Activated naive CD8-positive, alpha-beta T cell treated with anti-CD3 and anti-CD28 coated beads, Interleukin-2, amount 50 U/mL, for 16 hours (primary cell): ENCODE results near the gene CCDC88C.
"Not testable (repeated sequence)": the region's sequence is repeated elsewhere in the genome, so short reads cannot be mapped to it uniquely, and the experiment has no call there.

Experiments used
- DNase-seq: peaks from one replicate; pipeline ENCODE4 v3.0.0-alpha.2; 2020; ENCODE audit warnings: low read depth, low spot score

The CCDC88C gene

GRCh38 chr14:91418387-91419043, 895 bp upstream of the CCDC88C start:
- peak; percentile 67 for DNase-seq

GRCh38 chr14:91417983-91418386, 365 bp upstream of the CCDC88C start:
- no peak for DNase-seq

DNA sequence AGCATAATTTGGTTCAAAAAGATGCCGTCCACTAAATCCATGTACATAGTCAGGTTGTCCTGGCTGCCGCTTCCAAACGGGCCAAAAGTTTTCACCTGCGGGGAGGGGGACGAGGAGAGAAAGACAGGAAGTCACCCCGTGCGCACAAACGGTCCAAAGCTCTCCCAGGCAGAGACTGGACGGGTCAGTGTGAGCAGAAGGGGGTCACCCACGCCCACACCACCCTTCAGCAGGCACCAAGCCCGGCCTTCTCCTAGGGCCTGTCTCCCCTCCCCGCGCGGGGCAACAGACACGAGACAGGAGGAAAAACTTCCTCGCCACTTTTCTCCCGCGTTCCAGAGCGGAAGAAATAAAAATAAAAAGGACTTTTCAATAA, 888 bp downstream of the CCDC88C start:
- DNase-seq: no peak

DNA sequence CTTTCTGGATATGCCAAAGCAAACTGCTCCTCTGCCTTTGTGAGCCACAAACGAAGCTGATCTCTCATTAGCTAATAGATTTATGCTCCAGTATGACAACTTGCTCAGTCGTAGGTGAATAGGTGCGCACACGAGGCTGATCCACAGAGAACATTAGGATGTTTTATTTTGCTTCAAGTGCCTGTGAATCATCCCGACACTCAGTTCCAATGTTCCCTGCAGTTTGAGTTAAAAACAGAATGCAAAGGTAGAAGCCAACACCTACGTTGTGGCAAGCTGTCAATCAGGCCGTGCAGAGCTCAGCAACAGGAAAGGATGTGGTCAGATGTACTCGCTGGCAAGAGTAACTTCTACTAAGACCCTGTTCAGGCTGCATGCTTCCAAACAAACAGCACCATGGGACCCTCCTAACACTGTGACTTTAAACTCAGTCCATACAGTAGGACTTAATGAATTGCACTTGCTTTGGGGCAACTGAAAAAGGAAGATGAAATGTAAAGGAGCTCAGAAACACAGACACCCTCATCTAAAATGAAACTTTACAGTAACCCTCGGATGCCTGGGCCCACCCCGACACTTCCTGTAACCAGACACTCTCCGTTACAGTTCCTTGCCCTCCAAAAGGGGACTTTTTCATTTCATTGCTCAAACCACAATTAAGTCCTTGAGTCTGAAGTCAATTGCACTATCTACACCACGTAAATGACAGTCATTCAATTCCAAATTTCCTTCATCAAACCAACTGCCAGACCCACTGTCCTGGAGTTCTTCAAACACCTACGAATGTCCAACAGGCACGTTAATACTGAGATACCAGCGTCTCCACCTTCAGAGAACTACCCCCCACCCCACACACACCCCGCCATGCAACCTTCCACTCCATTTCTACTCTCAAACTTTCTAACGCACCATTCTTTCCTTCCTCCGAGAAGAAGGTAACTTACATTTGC, 1.6 kb downstream of the CCDC88C start:
- no peak for DNase-seq

DNA sequence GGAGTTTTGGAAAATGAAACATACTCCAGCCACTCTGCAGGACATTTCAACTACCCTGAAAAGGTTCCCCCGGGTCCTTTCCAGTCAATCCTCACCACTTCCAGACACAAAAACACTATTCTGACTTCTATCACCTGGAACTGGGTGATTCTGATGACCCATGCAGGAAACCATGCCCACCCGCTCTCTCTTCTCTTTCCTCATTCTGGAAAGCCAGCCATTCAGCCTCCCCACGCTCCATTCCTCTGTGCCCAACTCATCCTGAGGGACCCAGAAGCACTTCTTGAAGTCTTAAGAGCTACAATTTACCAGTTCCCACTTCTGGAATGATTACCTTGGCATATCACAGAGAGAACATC, 3.2 kb downstream of the CCDC88C start:
- no peak for DNase-seq

- no peak for DNase-seq
These were observed 3.8 kb downstream of the CCDC88C start for GRCh38 chr14:91413547-91414474.

- no peak for DNase-seq
These were observed 4.7 kb downstream of the CCDC88C start for GRCh38 chr14:91412939-91413338.

DNA sequence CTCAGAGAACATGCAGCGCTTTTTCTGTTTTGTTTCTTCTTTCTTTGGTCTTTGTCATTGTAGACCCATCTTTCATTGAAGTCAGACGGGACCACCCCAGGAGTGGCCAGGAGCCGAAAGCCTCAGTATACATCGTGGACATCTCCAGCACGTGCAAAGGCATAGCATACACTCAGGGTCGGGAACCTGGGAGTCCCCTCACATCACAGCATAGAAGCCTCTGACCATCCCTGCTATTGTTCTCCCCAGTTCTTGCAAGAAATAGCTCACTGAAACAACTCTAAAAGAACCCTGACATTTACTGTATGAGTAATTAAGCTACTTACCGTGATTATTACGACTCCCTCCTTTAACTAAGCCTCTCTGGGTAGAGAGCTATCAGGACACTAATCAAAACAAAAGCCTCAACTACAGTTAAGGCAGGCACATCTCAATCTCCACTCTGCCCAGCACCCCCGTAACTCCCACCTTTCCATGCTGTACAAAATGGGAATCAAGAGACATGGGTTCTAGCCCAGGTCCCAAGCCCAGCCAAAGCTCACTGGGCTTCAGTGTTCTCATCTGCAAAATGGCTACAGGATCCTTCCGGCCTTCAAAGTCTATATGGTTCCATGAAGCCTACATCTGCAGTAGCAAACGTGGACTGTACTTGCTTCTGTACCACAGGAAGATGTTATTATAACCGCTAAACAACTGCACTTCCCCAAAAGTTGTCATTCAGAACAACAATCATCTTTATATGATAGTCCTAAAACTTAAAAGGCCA, 6.7 kb downstream of the CCDC88C start:
- no peak for DNase-seq

DNA sequence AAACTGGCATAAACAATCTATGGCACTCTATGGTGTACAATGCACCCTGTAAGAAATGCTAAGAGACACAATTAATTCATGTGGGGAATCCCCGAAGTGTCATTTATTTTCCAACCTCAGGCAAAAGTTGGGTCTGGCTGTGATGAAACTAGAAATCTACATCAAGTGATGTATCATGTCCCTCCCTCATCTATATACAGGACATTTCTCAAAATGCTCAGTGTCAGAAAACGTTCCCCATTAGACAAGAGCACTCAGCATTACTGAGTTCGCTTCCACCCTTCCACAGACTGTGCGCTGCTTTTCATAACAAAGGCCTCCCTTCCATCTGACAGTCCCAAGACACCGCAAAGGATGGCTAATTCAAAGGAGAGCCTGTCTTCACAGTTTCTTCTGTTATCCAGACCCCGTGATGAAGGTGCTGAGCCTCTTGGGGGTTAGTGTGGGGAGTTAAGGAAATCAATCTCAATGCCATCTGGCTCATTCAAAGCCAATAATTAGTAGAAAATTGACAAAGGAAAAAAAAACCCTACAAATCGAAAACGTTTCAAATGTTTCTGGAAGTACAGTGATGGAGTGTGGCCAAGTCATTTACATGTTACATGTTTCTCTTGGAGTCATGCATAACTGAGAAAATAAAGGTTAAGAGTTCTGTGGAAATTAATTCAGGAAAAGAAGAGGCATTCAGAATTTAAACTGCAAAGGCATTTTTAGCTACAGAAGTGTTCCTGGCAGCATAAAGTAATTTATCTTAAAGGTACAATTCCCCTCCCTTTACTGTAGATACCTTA, 7.5 kb downstream of the CCDC88C start:
- DNase-seq: no peak

DNA sequence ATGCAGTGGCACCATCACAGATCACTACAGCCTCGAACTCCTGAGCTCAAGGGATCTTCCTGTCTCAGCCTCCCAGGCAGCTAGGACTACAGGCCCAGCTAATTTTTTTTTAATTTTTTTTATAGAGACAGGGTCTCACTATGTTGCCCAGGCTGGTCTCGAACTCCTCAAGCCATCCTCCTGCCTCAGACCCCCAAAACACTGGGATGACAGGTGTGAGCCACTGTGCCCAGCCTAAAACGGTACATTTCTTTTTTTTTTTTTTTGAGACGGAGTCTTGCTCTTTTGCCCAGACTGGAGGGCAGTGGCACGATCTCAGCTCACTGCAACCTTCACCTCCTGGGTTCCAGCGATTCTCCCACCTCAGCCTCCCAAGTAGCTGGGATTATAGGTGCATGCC, 8.4 kb downstream of the CCDC88C start:
- not testable (repeated sequence) for DNase-seq

DNA sequence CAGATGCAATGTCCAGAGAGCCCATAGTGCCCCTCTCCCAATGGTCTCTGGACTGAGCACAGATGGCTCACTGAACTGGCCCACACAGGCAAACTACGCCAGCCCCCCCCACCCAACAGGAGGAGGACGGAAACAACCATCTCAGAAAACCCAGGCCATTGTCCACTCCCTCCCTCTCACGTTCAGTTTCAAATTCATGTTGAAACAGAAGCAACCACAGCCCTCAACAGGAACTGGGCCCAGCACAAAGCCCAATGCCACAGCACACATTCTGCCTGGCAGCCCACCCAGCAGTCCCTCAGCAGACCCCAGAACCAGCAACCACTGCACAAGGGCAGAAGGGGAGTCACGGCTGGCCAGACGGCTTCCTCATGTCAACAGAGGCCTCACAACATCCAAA, 10.6 kb downstream of the CCDC88C start:
- no peak for DNase-seq

DNA sequence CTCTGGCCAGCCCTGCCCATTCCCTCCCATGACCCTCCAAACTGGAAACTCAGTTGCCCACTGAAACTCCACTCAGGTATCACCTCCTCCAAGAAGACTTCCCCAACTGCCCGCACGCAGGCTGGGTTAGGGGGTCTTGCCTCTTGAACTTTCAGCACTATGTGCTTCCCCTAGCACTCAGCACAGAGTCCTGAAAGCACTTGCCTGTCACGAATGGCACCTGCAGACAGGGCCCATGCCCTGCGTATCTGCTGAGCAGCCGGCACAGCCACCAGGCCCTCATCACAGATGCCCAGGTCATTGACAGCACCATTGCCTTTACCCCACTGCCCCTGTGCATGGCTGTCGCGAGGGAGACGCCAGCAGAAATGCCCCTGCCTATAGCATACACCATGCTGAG, 11.2 kb downstream of the CCDC88C start:
- no peak for DNase-seq

GRCh38 chr14:91405724-91406435, 11.7 kb downstream of the CCDC88C start:
- DNase-seq: no peak

GRCh38 chr14:91405241-91405721, 12.3 kb downstream of the CCDC88C start:
- no peak for DNase-seq

- DNase-seq: no peak
These were observed 14.6 kb downstream of the CCDC88C start for GRCh38 chr14:91402771-91403600.

GRCh38 chr14:91402348-91402747, 15.3 kb downstream of the CCDC88C start:
- DNase-seq: no peak

DNA sequence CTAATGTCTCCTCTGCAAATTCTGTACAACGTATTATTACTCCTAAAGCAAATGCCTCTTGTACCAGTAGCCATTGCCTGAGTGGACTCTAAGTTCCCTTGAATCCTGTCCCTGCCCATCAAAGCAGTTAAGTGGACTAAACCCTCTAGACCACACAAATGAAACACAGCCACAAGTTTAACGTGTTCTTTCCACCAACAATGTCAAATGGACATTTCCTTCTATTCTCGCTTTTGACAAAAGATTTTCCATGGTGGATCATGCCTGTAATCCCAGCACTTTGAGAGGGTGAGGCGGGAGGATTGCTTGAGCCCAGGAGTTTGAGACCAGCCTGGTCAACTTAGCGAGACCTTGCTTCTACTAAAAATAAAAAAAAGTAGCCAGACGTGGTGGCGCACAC, 15.9 kb downstream of the CCDC88C start:
- DNase-seq: no peak

- DNase-seq: no peak
These were observed 16.9 kb downstream of the CCDC88C start for GRCh38 chr14:91400696-91401095.
